K562 (cell line): ENCODE measurements around the gene ITPK1. TPM values are rescaled to one million over a fixed set of nuclear protein-coding genes. Genes with fewer than 3 reads are reported as not detected.

ENCODE experiments used
- CBFA2T3 ChIP-seq: fragments of 450-650 bp; IDR thresholded peaks from 2 replicates; pipeline ENCODE4 v1.6.1; 2017
- CBX3 ChIP-seq, 2 experiments: IDR thresholded peaks; 1 replicate in 1 of 2; 2 replicates in 1 of 2; pipeline ENCODE4 v1.6.1; 2012; ENCODE audit warnings: inconsistent platforms in 2 of 2, low read length in 2 of 2, borderline replicate concordance in 1 of 2, control low read depth in 1 of 2
- CXXC5 ChIP-seq: fragments of 250-450 bp; sonication (Bioruptor Pico); IDR thresholded peaks from 2 replicates; pipeline ENCODE4 v1.8.0; 2022; ENCODE audit warnings: inconsistent platforms, mild to moderate bottlenecking, moderate library complexity
- HEY1 ChIP-seq: fragments of 250-450 bp; sonication (Bioruptor Pico); IDR thresholded peaks from 2 replicates; pipeline ENCODE4 v1.5.0; 2020; ENCODE audit warnings: mild to moderate bottlenecking, moderate library complexity, borderline replicate concordance
- HMG20B ChIP-seq: fragments of 250-450 bp; sonication (Bioruptor Pico); IDR thresholded peaks from 2 replicates; pipeline ENCODE4 v1.5.0; 2021; ENCODE audit warnings: mild to moderate bottlenecking
- HNRNPL ChIP-seq: fragments of 200-400 bp; formaldehyde crosslinking; IDR thresholded peaks from 2 replicates; pipeline ENCODE4 v1.6.1; 2017; ENCODE audit warnings: low read depth, mild to moderate bottlenecking, low read length
- HNRNPLL ChIP-seq: fragments of 200-400 bp; formaldehyde crosslinking; IDR thresholded peaks from 2 replicates; pipeline ENCODE4 v1.6.1; 2017; ENCODE audit warnings: low read length, low read depth, mild to moderate bottlenecking; ENCODE audit not compliant: poor library complexity, severe bottlenecking
- KDM1A ChIP-seq, 2 experiments: fragments of 450-650 bp; IDR thresholded peaks; 2 replicates each; pipeline ENCODE4 v1.6.1; 2016; ENCODE audit warnings: mild to moderate bottlenecking in 2 of 2
- L3MBTL2 ChIP-seq: fragments of 450-650 bp; IDR thresholded peaks from 2 replicates; pipeline ENCODE4 v1.6.1; 2016; ENCODE audit warnings: mild to moderate bottlenecking, moderate library complexity
- MBD2 ChIP-seq: sonication (generic); IDR thresholded peaks from 2 replicates; pipeline ENCODE4 v1.6.1; 2016; ENCODE audit warnings: low read depth, borderline replicate concordance
- MXD1 ChIP-seq: fragments of 250-450 bp; sonication (Bioruptor Pico); IDR thresholded peaks from 2 replicates; pipeline ENCODE4 v1.8.0; 2021; ENCODE audit warnings: borderline replicate concordance, mild to moderate bottlenecking, moderate library complexity; ENCODE audit not compliant: poor library complexity, severe bottlenecking
- PHF8 ChIP-seq: fragments of 200-600 bp; sonication (generic); IDR thresholded peaks from 2 replicates; pipeline ENCODE4 v1.6.1; 2012; ENCODE audit warnings: mixed run types, mild to moderate bottlenecking, inconsistent platforms, low read length, moderate library complexity, borderline replicate concordance
- XRCC3 ChIP-seq: fragments of 450-650 bp; IDR thresholded peaks from 2 replicates; pipeline ENCODE4 v1.6.1; 2017; ENCODE audit warnings: mild to moderate bottlenecking, moderate library complexity
- ZNF12 ChIP-seq: sonication (generic); formaldehyde crosslinking; IDR thresholded peaks from 2 replicates; pipeline ENCODE4 v1.4.0; 2020; ENCODE audit warnings: mild to moderate bottlenecking, missing genetic modification reagents
- ZNF41 ChIP-seq: fragments of 250-450 bp; sonication (Bioruptor Pico); conservative IDR thresholded peaks from 2 replicates; pipeline ENCODE4 v1.4.0; 2020; ENCODE audit warnings: mild to moderate bottlenecking
- ZNF639 ChIP-seq, 2 experiments: fragments of 200-800 bp in 1 of 2; sonication (Bioruptor generic) in 1 of 2; sonication (generic) in 1 of 2; formaldehyde crosslinking in 1 of 2; IDR thresholded peaks in 1 of 2; conservative IDR thresholded peaks in 1 of 2; 2 replicates each; pipeline versions ENCODE4 v1.5.0 to v1.6.1; 2016 to 2020; ENCODE audit warnings: missing compliant biosample characterization in 1 of 2, missing genetic modification characterization in 1 of 2, missing genetic modification reagents in 1 of 2
- polyA plus RNA-seq, 8 experiments: library from polyadenylated mRNA; depleted of rRNA in 4 of 8; stranded (reverse) in 5 of 8; unstranded in 3 of 8; fragments of >200 nt; fragmentation: Nextera tagmentation in 2 of 8; fragmentation: Illumina TruSeq in 1 of 8; extraction: Ambion mirVana in 2 of 8; extraction: Trizol in 1 of 8; gene quantifications; 2 replicates each; pipeline versions ENCODE4 v1.2.1 to v1.2.3, GENCODE V29; 2011 to 2014; ENCODE audit warnings: inconsistent platforms in 1 of 8, missing spikeins in 1 of 8
- total RNA-seq, 7 experiments: library from RNA; depleted of rRNA in 6 of 7; stranded (reverse); fragments of >200 nt in 6 of 7; fragmentation: Illumina TruSeq in 2 of 7; extraction: Trizol in 2 of 7; gene quantifications; 2 replicates each; pipeline versions ENCODE4 v1.2.1 to v1.2.3, GENCODE V29; 2011 to 2021; ENCODE audit warnings: low replicate concordance in 1 of 7
- TF ChIP-seq, protein P1 (sequence below), 2 experiments: fragments of 450-650 bp in 1 of 2; sonication (generic) in 1 of 2; formaldehyde crosslinking in 1 of 2; IDR thresholded peaks; 2 replicates each; pipeline versions ENCODE4 v1.7.1 to v1.9.0; 2016 to 2022; ENCODE audit warnings: inconsistent platforms in 1 of 2, mild to moderate bottlenecking in 1 of 2, missing genetic modification reagents in 1 of 2

ITPK1 gene
- total and polyA plus RNA-seq, 9 of the 15 experiments (the other 6 are each of a cell fraction or from before 2014, with no cell fraction given), result 1.2 to 39.2 (median 23.0) TPM

- TF ChIP-seq, protein P1, sequence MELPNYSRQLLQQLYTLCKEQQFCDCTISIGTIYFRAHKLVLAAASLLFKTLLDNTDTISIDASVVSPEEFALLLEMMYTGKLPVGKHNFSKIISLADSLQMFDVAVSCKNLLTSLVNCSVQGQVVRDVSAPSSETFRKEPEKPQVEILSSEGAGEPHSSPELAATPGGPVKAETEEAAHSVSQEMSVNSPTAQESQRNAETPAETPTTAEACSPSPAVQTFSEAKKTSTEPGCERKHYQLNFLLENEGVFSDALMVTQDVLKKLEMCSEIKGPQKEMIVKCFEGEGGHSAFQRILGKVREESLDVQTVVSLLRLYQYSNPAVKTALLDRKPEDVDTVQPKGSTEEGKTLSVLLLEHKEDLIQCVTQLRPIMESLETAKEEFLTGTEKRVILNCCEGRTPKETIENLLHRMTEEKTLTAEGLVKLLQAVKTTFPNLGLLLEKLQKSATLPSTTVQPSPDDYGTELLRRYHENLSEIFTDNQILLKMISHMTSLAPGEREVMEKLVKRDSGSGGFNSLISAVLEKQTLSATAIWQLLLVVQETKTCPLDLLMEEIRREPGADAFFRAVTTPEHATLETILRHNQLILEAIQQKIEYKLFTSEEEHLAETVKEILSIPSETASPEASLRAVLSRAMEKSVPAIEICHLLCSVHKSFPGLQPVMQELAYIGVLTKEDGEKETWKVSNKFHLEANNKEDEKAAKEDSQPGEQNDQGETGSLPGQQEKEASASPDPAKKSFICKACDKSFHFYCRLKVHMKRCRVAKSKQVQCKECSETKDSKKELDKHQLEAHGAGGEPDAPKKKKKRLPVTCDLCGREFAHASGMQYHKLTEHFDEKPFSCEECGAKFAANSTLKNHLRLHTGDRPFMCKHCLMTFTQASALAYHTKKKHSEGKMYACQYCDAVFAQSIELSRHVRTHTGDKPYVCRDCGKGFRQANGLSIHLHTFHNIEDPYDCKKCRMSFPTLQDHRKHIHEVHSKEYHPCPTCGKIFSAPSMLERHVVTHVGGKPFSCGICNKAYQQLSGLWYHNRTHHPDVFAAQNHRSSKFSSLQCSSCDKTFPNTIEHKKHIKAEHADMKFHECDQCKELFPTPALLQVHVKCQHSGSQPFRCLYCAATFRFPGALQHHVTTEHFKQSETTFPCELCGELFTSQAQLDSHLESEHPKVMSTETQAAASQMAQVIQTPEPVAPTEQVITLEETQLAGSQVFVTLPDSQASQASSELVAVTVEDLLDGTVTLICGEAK (IDR thresholded peaks at IDR 0.05), result no peak
- TF ChIP-seq, protein P1 (CRISPR knock-in tag; IDR thresholded peaks at IDR 0.05), result no peak
- TF ChIP-seq HNRNPLL (no peak), PHF8 (no peak), L3MBTL2 (peak; percentile 43; the same call in 1 of the 2 replicates), MBD2 (no peak), HMG20B (no peak), KDM1A (IDR thresholded peaks at IDR 0.05) (no peak), ZNF41 (CRISPR knock-in tag) (no peak), CBX3 (IDR thresholded peaks at IDR 0.05; ENCODE audit: borderline replicate concordance in 1 of 2, low read length in 2 of 2) (no peak), CBFA2T3 (peak; percentile 47), XRCC3 (no peak), ZNF639 (CRISPR knock-in tag; conservative IDR thresholded peaks at IDR 0.05 in 1 of 2, IDR thresholded peaks at IDR 0.05 in 1 of 2) (no peak), CXXC5 (CRISPR knock-in tag) (no peak), MXD1 (CRISPR knock-in tag) (no peak), HEY1 (CRISPR knock-in tag) (no peak), HNRNPL (no peak), ZNF12 (CRISPR knock-in tag) (no peak)
These were observed 171.7 kb downstream of the ITPK1 start (continued) for GRCh38 chr14:92943855-92944570.
